GM21515 (cell line): ENCODE measurements around the gene YTHDF2.
"Not testable (repeated sequence)": the region's sequence is repeated elsewhere in the genome, so short reads cannot be mapped to it uniquely, and the experiment has no call there.

Experiments used
- ATAC-seq: cut with Tn5 transposase; IDR thresholded peaks from one replicate; pipeline ENCODE4 v1.9.1; 2021; ENCODE audit not compliant: unreplicated experiment

YTHDF2 gene

GRCh38 chr1:28736450-28737306 lies at the start of gene YTHDF2:
YTHDF2 (plus strand) TSS chr1:28736940; CDS start chr1:28737121, 181 bp downstream.
- peak; percentile 93 for ATAC-seq

- not testable (repeated sequence) for ATAC-seq
Measured at GRCh38 chr1:28691627-28692026, 45.1 kb upstream of the YTHDF2 start.

- no peak for ATAC-seq
Measured at GRCh38 chr1:28703629-28704028, 33.1 kb upstream of the YTHDF2 start.

GRCh38 chr1:28716336-28716735 lies 20.4 kb upstream of the YTHDF2 start:
- no peak for ATAC-seq

- no peak for ATAC-seq
Measured at GRCh38 chr1:28718166-28718565, 18.6 kb upstream of the YTHDF2 start.

GRCh38 chr1:28718586-28719331 lies 18.0 kb upstream of the YTHDF2 start:
- no peak for ATAC-seq

- ATAC-seq = no peak
Measured at GRCh38 chr1:28719332-28719619, 17.5 kb upstream of the YTHDF2 start.

- no peak for ATAC-seq
Measured at GRCh38 chr1:28720376-28720775, 16.4 kb upstream of the YTHDF2 start.

GRCh38 chr1:28721927-28722326 lies 14.8 kb upstream of the YTHDF2 start:
- ATAC-seq = not testable (repeated sequence)

- not testable (repeated sequence) for ATAC-seq
Measured at GRCh38 chr1:28725365-28725764, 11.4 kb upstream of the YTHDF2 start.

- no peak for ATAC-seq
Measured at GRCh38 chr1:28735961-28736449, 735 bp upstream of the YTHDF2 start.

- ATAC-seq = peak; percentile 15
Measured at GRCh38 chr1:28737307-28738132, 780 bp downstream of the YTHDF2 start.

GRCh38 chr1:28740118-28740517 lies 3.4 kb downstream of the YTHDF2 start:
- ATAC-seq = no peak

- ATAC-seq = no peak
Measured at GRCh38 chr1:28744184-28744583, 7.4 kb downstream of the YTHDF2 start.

- no peak for ATAC-seq
Measured at GRCh38 chr1:28745653-28746173, 9.0 kb downstream of the YTHDF2 start.

- no peak for ATAC-seq
Measured at GRCh38 chr1:28750330-28750729, 13.6 kb downstream of the YTHDF2 start.

GRCh38 chr1:28750771-28751294 lies 14.1 kb downstream of the YTHDF2 start:
- not testable (repeated sequence) for ATAC-seq

- no peak for ATAC-seq
Measured at GRCh38 chr1:28751315-28752060, 14.7 kb downstream of the YTHDF2 start.

GRCh38 chr1:28755701-28756100 lies 19.0 kb downstream of the YTHDF2 start:
- no peak for ATAC-seq

GRCh38 chr1:28756846-28757245 lies 20.1 kb downstream of the YTHDF2 start:
- ATAC-seq = no peak
